ENCODE data around the gene B4GAT1.

GRCh38 chr11:66322732-66323427, 24.5 kb downstream of the B4GAT1 start:
- TF ChIP-seq, protein P1, sequence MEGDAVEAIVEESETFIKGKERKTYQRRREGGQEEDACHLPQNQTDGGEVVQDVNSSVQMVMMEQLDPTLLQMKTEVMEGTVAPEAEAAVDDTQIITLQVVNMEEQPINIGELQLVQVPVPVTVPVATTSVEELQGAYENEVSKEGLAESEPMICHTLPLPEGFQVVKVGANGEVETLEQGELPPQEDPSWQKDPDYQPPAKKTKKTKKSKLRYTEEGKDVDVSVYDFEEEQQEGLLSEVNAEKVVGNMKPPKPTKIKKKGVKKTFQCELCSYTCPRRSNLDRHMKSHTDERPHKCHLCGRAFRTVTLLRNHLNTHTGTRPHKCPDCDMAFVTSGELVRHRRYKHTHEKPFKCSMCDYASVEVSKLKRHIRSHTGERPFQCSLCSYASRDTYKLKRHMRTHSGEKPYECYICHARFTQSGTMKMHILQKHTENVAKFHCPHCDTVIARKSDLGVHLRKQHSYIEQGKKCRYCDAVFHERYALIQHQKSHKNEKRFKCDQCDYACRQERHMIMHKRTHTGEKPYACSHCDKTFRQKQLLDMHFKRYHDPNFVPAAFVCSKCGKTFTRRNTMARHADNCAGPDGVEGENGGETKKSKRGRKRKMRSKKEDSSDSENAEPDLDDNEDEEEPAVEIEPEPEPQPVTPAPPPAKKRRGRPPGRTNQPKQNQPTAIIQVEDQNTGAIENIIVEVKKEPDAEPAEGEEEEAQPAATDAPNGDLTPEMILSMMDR (IDR thresholded peaks at IDR 0.05) = no peak
- no peak for TF ChIP-seq POLR2A (IDR thresholded peaks at IDR 0.05)

Data from testis (tissue), 2 donors.